ENCODE data around the gene CASP3. TPM values are rescaled to one million over a fixed set of nuclear protein-coding genes. Genes with fewer than 3 reads are reported as not detected.
"Not testable (repeated sequence)": the region's sequence is repeated elsewhere in the genome, so short reads cannot be mapped to it uniquely, and the experiment has no call there.

CASP3 gene
- total and polyA plus RNA-seq, 2 donors (not counting 1 experiment from before 2014, with no cell fraction given), result 7.9 to 15.8 TPM

DNA sequence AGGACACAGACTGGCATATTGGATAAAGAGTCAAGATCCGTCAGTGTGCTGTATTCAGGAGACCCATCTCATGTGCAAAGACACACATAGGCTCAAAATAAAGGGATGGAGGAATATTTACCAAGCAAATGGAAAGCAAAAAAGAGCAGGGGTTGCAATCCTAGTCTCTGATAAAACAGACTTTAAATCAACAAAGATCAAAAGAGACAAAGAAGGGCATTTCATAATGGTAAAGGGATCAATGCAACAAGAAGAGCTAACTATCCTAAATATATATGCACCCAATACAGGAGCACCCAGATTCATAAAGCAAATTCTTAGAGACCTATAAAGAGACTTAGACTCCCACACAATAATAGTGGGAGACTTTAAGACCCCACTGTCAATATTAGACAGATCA is 46.4 kb downstream of the CASP3 start:
- peaks cover 0 to 13% (median 2%) of the 10 kb centered on the region in 3 donors for H3K9me3 ChIP-seq (ENCODE audit: control extremely low read depth in 1 of 3, control insufficient read depth in 2 of 3, insufficient read depth in 1 of 3, low read length in 2 of 3)
- H3K4me1 Mint-ChIP-seq; DNase-seq; H3K36me3 ChIP-seq (replicated peaks in 1 of 2; ENCODE audit: control extremely low read depth in 1 of 2, control insufficient read depth in 1 of 2, extremely low read depth in 1 of 2, insufficient read depth in 2 of 2, low read length in 1 of 2); H3K4me2 ChIP-seq (replicated peaks; ENCODE audit: low read depth, low read length, poor library complexity, severe bottlenecking); H3K9me3 Mint-ChIP-seq (ENCODE audit: insufficient read depth); H4K20me1 ChIP-seq (ENCODE audit: control insufficient read depth, insufficient read depth, low read length, poor library complexity, severe bottlenecking); H3K4me1 ChIP-seq (ENCODE audit: control insufficient read depth in 2 of 2, insufficient read depth in 2 of 2, low read length in 2 of 2); ATAC-seq (ENCODE audit: low read depth); H3K27me3 ChIP-seq (replicated peaks in 1 of 4; ENCODE audit: control extremely low read depth in 1 of 4, control insufficient read depth in 3 of 4, insufficient read depth in 4 of 4, low read length in 3 of 4); H3K27ac Mint-ChIP-seq; H3K79me2 ChIP-seq (ENCODE audit: control insufficient read depth, insufficient read depth, low read length); intact Hi-C loops (cut with micrococcal nuclease); H3K4me3 ChIP-seq (ENCODE audit: control extremely low read depth in 1 of 5, extremely low read depth in 1 of 5, insufficient read depth in 1 of 5, low read depth in 2 of 5, low read length in 4 of 5); CTCF ChIA-PET; H3K27ac ChIP-seq (ENCODE audit: low read length in 2 of 2); POLR2A ChIA-PET; H3K9ac ChIP-seq (ENCODE audit: low read length); H3K4me3 Mint-ChIP-seq; H2AFZ ChIP-seq (ENCODE audit: insufficient read depth, low read depth, low read length, poor library complexity, severe bottlenecking): not testable (repeated sequence)
- H3K27me3 Mint-ChIP-seq, result peaks cover 13% of the 10 kb centered on the region
- WGBS (ENCODE audit: insufficient coverage), result no CpG with 5 or more reads among the region's 1 CpG

DNA sequence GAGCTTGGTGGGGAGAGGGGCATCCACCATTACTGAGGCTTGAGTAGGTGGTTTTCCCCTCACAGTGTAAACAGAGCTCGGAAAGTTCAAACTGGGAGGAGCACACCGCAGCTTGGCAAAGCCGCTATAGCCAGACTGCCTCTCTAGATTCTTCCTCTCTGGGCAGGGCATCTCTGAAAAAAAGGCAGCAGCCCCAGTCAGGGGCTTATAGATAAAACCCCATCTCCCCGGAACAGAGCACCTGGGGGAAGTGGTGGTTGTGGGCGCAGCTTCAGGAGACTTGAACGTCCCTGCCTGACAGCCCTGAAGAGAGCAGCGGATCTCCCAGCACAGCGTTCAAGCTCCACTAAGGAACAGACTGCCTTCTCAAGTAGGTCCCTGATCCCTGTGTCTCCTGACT is 48.3 kb downstream of the CASP3 start:
- H3K9me3 ChIP-seq (ENCODE audit: control extremely low read depth in 1 of 3, control insufficient read depth in 2 of 3, insufficient read depth in 1 of 3, low read length in 2 of 3), result peaks cover 0 to 13% (median 2%) of the 10 kb centered on the region in 3 donors
- H3K36me3 ChIP-seq (replicated peaks in 1 of 2; ENCODE audit: control extremely low read depth in 1 of 2, control insufficient read depth in 1 of 2, extremely low read depth in 1 of 2, insufficient read depth in 2 of 2, low read length in 1 of 2); H3K4me2 ChIP-seq (replicated peaks; ENCODE audit: low read depth, low read length, poor library complexity, severe bottlenecking); ATAC-seq (ENCODE audit: low read depth); H3K27ac Mint-ChIP-seq; DNase-seq; intact Hi-C loops (cut with micrococcal nuclease); H3K27ac ChIP-seq (ENCODE audit: low read length in 2 of 2); H3K4me3 Mint-ChIP-seq; H3K4me1 Mint-ChIP-seq; H3K27me3 ChIP-seq (replicated peaks in 1 of 4; ENCODE audit: control extremely low read depth in 1 of 4, control insufficient read depth in 3 of 4, insufficient read depth in 4 of 4, low read length in 3 of 4); H4K20me1 ChIP-seq (ENCODE audit: control insufficient read depth, insufficient read depth, low read length, poor library complexity, severe bottlenecking); POLR2A ChIA-PET; H2AFZ ChIP-seq (ENCODE audit: insufficient read depth, low read depth, low read length, poor library complexity, severe bottlenecking); H3K79me2 ChIP-seq (ENCODE audit: control insufficient read depth, insufficient read depth, low read length); H3K4me3 ChIP-seq (ENCODE audit: control extremely low read depth in 1 of 5, extremely low read depth in 1 of 5, insufficient read depth in 1 of 5, low read depth in 2 of 5, low read length in 4 of 5); CTCF ChIA-PET; H3K9ac ChIP-seq (ENCODE audit: low read length); H3K9me3 Mint-ChIP-seq (ENCODE audit: insufficient read depth); H3K4me1 ChIP-seq (ENCODE audit: control insufficient read depth in 2 of 2, insufficient read depth in 2 of 2, low read length in 2 of 2): not testable (repeated sequence)
- 69% methylated on average over 5 of the region's 8 CpGs for WGBS (ENCODE audit: insufficient coverage)
- H3K27me3 Mint-ChIP-seq, result peaks cover 13% of the 10 kb centered on the region

Measured in B cell (primary cell).